ENCODE measurements around the gene PRKN.

Gene PRKN

GRCh38 chr6:161721511-161721910 is 1006.1 kb downstream of the PRKN start:
- no peak for DNase-seq (ENCODE audit: low read depth)

- no peak for DNase-seq (ENCODE audit: low read depth)
These were observed 1011.4 kb downstream of the PRKN start for GRCh38 chr6:161716176-161716575.

GRCh38 chr6:161711938-161712337 is 1015.6 kb downstream of the PRKN start:
- no peak for DNase-seq (ENCODE audit: low read depth)

GRCh38 chr6:161711515-161711914 is 1016.1 kb downstream of the PRKN start:
- DNase-seq (ENCODE audit: low read depth) = no peak

- no peak for DNase-seq (ENCODE audit: low read depth)
These were observed 1016.9 kb downstream of the PRKN start for GRCh38 chr6:161710698-161711097.

- no peak for DNase-seq (ENCODE audit: low read depth)
These were observed 1026.5 kb downstream of the PRKN start for GRCh38 chr6:161701056-161701455.

GRCh38 chr6:161696801-161697200 is 1030.8 kb downstream of the PRKN start:
- DNase-seq (ENCODE audit: low read depth) = no peak

- DNase-seq (ENCODE audit: low read depth) = peak; percentile 4
These were observed 1032.6 kb downstream of the PRKN start for GRCh38 chr6:161694995-161695394.

- no peak for DNase-seq (ENCODE audit: low read depth)
These were observed 1040.9 kb downstream of the PRKN start for GRCh38 chr6:161686655-161687054.

- DNase-seq (ENCODE audit: low read depth) = no peak
These were observed 1042.7 kb downstream of the PRKN start for GRCh38 chr6:161684731-161685475.

GRCh38 chr6:161683400-161683799 is 1044.2 kb downstream of the PRKN start:
- no peak for DNase-seq (ENCODE audit: low read depth)

GRCh38 chr6:161682982-161683381 is 1044.6 kb downstream of the PRKN start:
- DNase-seq (ENCODE audit: low read depth) = no peak

GRCh38 chr6:161679980-161680538 is 1047.5 kb downstream of the PRKN start:
- DNase-seq (ENCODE audit: low read depth) = no peak

GRCh38 chr6:161677188-161677587 is 1050.4 kb downstream of the PRKN start:
- no peak for DNase-seq (ENCODE audit: low read depth)

- no peak for DNase-seq (ENCODE audit: low read depth)
These were observed 1051.0 kb downstream of the PRKN start for GRCh38 chr6:161676586-161676985.

GRCh38 chr6:161674930-161675682 is 1052.5 kb downstream of the PRKN start:
- DNase-seq (ENCODE audit: low read depth) = no peak

GRCh38 chr6:161673026-161673425 is 1054.5 kb downstream of the PRKN start:
- DNase-seq (ENCODE audit: low read depth) = no peak

- no peak for DNase-seq (ENCODE audit: low read depth)
These were observed 1056.4 kb downstream of the PRKN start for GRCh38 chr6:161671117-161671516.

GRCh38 chr6:161668665-161669064 is 1058.9 kb downstream of the PRKN start:
- no peak for DNase-seq (ENCODE audit: low read depth)

- DNase-seq (ENCODE audit: low read depth) = no peak
These were observed 1059.6 kb downstream of the PRKN start for GRCh38 chr6:161667957-161668356.

- DNase-seq (ENCODE audit: low read depth) = no peak
These were observed 1063.9 kb downstream of the PRKN start for GRCh38 chr6:161663682-161664081.

- DNase-seq (ENCODE audit: low read depth) = no peak
These were observed 1066.6 kb downstream of the PRKN start for GRCh38 chr6:161660666-161661571.

All from iris pigment epithelial cell (primary cell).